GM12872 (cell line): Measurements from ENCODE around the gene ABLIM3.

Experiments used
- CTCF ChIP-seq: IDR thresholded peaks from 3 replicates; pipeline ENCODE4 v1.5.1; 2011; ENCODE audit warnings: low read depth, mild to moderate bottlenecking, low read length, moderate library complexity; ENCODE audit not compliant: insufficient read depth

ABLIM3 gene

GRCh38 chr5:149297340-149298025 is 156.2 kb downstream of the ABLIM3 start:
- TF ChIP-seq CTCF: no peak

GRCh38 chr5:149298163-149298562 is 156.9 kb downstream of the ABLIM3 start:
- TF ChIP-seq CTCF: no peak

- TF ChIP-seq CTCF: no peak
These were observed 157.6 kb downstream of the ABLIM3 start for GRCh38 chr5:149298842-149299404.

GRCh38 chr5:149299451-149300054 is 158.3 kb downstream of the ABLIM3 start:
- no peak for TF ChIP-seq CTCF

GRCh38 chr5:149300441-149300840 is 159.1 kb downstream of the ABLIM3 start:
- TF ChIP-seq CTCF: no peak

GRCh38 chr5:149301049-149301743 is 159.9 kb downstream of the ABLIM3 start:
- TF ChIP-seq CTCF: no peak

- no peak for TF ChIP-seq CTCF
These were observed 160.6 kb downstream of the ABLIM3 start for GRCh38 chr5:149301744-149302380.
